SK-N-SH (cell line): ENCODE results near the gene ANKRD36C. TPM values are rescaled to one million over a fixed set of nuclear protein-coding genes. Genes with fewer than 3 reads are reported as not detected.
"Not testable (repeated sequence)": the region's sequence is repeated elsewhere in the genome, so short reads cannot be mapped to it uniquely, and the experiment has no call there.

Experiments
- CTCF ChIA-PET: fragments of 300-600, 350-600 bp; formaldehyde crosslinking; extraction: SDS; loops from one replicate; lab custom pipeline; 2021; lab: Yijun Ruan, JAX
- POLR2A ChIA-PET: fragments of 350-600 bp; sonication (Branson Sonifier 250); formaldehyde crosslinking; extraction: SDS; loops from one replicate; lab custom pipeline; 2020; ENCODE audit warnings: antibody characterized with exemption, inconsistent platforms; lab: Yijun Ruan, JAX
- DNase-seq: peaks from one replicate; pipeline ENCODE4 v3.0.0; 2012
- H2AFZ ChIP-seq: fragments of 200-600 bp; sonication (generic); 2 replicates; pipeline ENCODE4 v1.8.1; 2016; ENCODE audit warnings: antibody characterized with exemption, mild to moderate bottlenecking, low read depth
- H3F3A ChIP-seq: fragments of 200-600 bp; sonication (generic); replicated peaks from 2 replicates; pipeline ENCODE3; 2016; ENCODE audit warnings: antibody characterized with exemption, mild to moderate bottlenecking; ENCODE audit not compliant: insufficient read depth
- H3K27ac ChIP-seq, 2 experiments: fragments of 200-500 bp in 1 of 2; fragments of 200-600 bp in 1 of 2; sonication (Bioruptor generic) in 1 of 2; sonication (generic), shearing (Covaris generic) in 1 of 2; 2 replicates each; pipeline versions ENCODE4 v1.5.1 to v1.6.1; 2014 to 2016; ENCODE audit warnings: low read depth in 2 of 2, inconsistent platforms in 1 of 2, low read length in 1 of 2, mild to moderate bottlenecking in 1 of 2, mixed read lengths in 1 of 2
- H3K27me3 ChIP-seq: fragments of 200-600 bp; sonication (generic), shearing (Covaris generic); 2 replicates; pipeline ENCODE4 v1.6.1; 2016; ENCODE audit warnings: mixed run types; ENCODE audit not compliant: insufficient read depth
- H3K36me3 ChIP-seq, 2 experiments: fragments of 200-500 bp in 1 of 2; fragments of 200-600 bp in 1 of 2; sonication (Bioruptor generic) in 1 of 2; sonication (generic) in 1 of 2; replicated peaks in 1 of 2; 2 replicates each; pipeline versions ENCODE3 to v1.5.1; 2014 to 2016; ENCODE audit warnings: low read length in 1 of 2, mild to moderate bottlenecking in 1 of 2; ENCODE audit not compliant: insufficient read depth in 2 of 2, control insufficient read depth in 1 of 2
- H3K4me1 ChIP-seq, 2 experiments: fragments of 200-500 bp in 1 of 2; fragments of 200-600 bp in 1 of 2; sonication (Bioruptor generic) in 1 of 2; sonication (generic), shearing (Covaris generic) in 1 of 2; 2 replicates each; pipeline versions ENCODE4 v1.5.1 to v1.6.1; 2014 to 2016; ENCODE audit warnings: low read depth in 1 of 2, low read length in 1 of 2, mixed run types in 1 of 2; ENCODE audit not compliant: insufficient read depth in 2 of 2, control insufficient read depth in 1 of 2
- H3K4me2 ChIP-seq: fragments of 200-600 bp; sonication (generic), shearing (Covaris generic); 2 replicates; pipeline ENCODE4 v1.6.1; 2017; ENCODE audit warnings: mixed run types
- H3K4me3 ChIP-seq, 2 experiments: fragments of 200-500 bp in 1 of 2; fragments of 200-600 bp in 1 of 2; sonication (Bioruptor generic) in 1 of 2; sonication (generic), shearing (Covaris generic) in 1 of 2; 2 replicates each; pipeline versions ENCODE4 v1.5.1 to v1.8.1; 2014 to 2016; ENCODE audit warnings: low read depth in 2 of 2, inconsistent platforms in 1 of 2, low read length in 1 of 2, mild to moderate bottlenecking in 1 of 2, mixed read lengths in 1 of 2, moderate library complexity in 1 of 2
- H3K79me2 ChIP-seq: fragments of 200-600 bp; sonication (generic); 2 replicates; pipeline ENCODE4 v1.8.1; 2017; ENCODE audit warnings: mild to moderate bottlenecking; ENCODE audit not compliant: insufficient read depth
- H3K9ac ChIP-seq: fragments of 200-600 bp; sonication (generic); 2 replicates; pipeline ENCODE4 v1.6.1; 2017; ENCODE audit warnings: mixed run types
- H3K9me2 ChIP-seq: fragments of 200-600 bp; sonication (generic); 2 replicates; pipeline ENCODE4 v1.6.1; 2017; ENCODE audit warnings: mixed run types
- H3K9me3 ChIP-seq: fragments of 200-600 bp; sonication (generic); 2 replicates; pipeline ENCODE4 v1.6.1; 2017; ENCODE audit warnings: mixed run types, mild to moderate bottlenecking, moderate library complexity
- H4K20me1 ChIP-seq: fragments of 200-600 bp; sonication (generic); 2 replicates; pipeline ENCODE4 v1.6.1; 2017; ENCODE audit warnings: mild to moderate bottlenecking, mixed run types; ENCODE audit not compliant: insufficient read depth
- WGBS: methylation state at CpG from one replicate; pipeline ENCODE4 v1.1.6; 2017; ENCODE audit warnings: low lambda C conversion rate; 5-methylcytosine and 5-hydroxymethylcytosine counted together
- polyA plus RNA-seq, 3 experiments: library from polyadenylated mRNA; depleted of rRNA; stranded (reverse); fragments of >200 nt; gene quantifications; 2 replicates each; pipeline ENCODE4 v1.2.3, GENCODE V29; 2012

Gene ANKRD36C
- polyA plus RNA-seq, 1 of the 3 experiments (the other 2 are of a cell fraction), result 1.8 TPM

DNA sequence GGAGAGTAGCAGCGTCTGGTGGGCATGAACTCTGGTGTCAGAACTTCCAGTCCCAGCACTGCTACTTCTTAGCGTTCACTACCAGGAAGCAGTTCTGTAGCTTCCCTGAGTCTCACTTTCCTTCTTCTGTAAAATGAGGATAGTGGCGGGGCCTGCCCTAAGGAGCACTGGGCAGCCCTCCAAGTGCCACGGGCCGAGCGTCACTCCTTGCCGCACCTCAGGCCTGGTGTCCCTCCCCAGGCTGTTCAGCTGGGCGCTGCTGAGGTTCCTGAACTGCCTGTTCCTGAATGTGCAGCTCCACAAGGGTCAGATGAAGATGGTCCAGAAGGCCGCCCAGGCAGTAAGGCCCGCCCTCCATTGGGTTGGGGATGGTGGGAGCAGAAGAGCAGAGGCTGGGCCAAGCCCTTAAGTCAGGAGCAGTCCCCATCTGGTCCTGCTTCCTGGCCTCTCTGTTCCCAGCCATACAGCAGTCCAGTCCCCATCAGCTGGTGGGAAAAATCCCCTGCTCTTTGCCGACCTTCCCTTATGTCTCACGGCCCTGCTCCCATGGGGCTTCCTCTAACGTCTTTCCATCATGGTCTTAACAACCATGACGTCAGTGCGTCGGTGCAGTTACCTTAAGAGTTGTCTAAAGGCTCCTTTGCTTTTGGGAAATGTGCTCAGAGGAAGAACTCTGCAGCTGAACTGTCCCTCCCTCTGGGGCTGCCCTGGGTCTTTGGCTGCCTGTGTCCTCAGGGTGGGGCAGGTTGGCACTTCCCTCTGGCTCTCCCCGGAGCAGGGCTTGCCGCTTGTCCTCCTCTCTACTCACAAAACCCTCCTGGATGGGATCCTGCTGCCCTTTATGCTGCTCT, 195.2 kb downstream of the ANKRD36C start:
- H3F3A ChIP-seq, H3K36me3 ChIP-seq, H3K4me2 ChIP-seq, POLR2A ChIA-PET, H3K27ac ChIP-seq, DNase-seq, H3K79me2 ChIP-seq, H3K9me2 ChIP-seq, H3K27me3 ChIP-seq, H3K4me3 ChIP-seq, H3K9me3 ChIP-seq, H3K4me1 ChIP-seq, H4K20me1 ChIP-seq, H3K9ac ChIP-seq, H2AFZ ChIP-seq, CTCF ChIA-PET: not testable (repeated sequence)
- no CpG with 5 or more reads among the region's 18 CpGs for WGBS

DNA sequence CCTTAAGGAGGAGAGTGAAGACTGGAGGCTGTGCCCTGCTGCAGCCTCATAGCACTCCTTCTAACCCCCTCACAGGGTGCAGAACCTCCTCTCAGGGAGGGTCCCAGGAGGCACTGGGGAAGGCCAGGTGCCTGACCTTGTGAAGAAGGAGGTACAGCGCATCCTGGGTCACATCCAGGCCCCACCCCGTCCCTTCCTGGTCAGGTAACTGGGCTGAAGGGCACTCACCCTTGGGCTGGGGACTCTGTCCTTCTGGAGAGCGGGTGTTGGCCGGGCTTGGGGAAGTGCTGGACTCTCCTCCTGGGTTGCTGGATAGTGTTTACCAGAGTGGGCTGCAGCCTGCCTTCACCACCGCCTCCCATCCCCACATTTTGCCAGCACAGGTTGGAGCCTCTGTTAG, 197.7 kb downstream of the ANKRD36C start:
- H2AFZ ChIP-seq, H3K9me2 ChIP-seq, POLR2A ChIA-PET, H3K27me3 ChIP-seq, H3K79me2 ChIP-seq, DNase-seq, H3K36me3 ChIP-seq, CTCF ChIA-PET, H3K27ac ChIP-seq, H3K9ac ChIP-seq, H3F3A ChIP-seq, H4K20me1 ChIP-seq, H3K9me3 ChIP-seq, H3K4me3 ChIP-seq, H3K4me1 ChIP-seq, H3K4me2 ChIP-seq: not testable (repeated sequence)
- WGBS, result 40% methylated on average over 1 of the region's 5 CpGs

DNA sequence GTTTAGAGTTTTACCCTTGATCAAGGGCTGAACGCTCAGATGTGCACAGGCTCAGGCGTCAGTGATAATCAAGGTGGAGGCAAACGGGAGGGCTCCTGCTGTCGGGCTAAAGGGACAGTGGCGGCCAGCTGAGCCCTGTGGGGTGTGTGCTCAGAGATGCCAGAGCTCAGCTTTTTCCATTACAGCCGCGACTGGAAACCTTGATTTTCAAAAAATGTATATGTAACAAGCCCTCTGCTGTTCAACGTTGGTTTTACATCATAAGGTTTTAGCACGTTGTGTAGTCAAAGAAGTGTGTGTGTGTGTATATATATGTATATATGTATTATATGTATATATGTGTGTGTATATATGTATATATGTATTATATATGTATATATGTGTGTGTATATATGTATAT, 201.4 kb downstream of the ANKRD36C start:
- H3K4me2 ChIP-seq, H3K4me3 ChIP-seq, H3K27ac ChIP-seq, H3K27me3 ChIP-seq, H3K4me1 ChIP-seq, H2AFZ ChIP-seq, H3K79me2 ChIP-seq, H3K9me2 ChIP-seq, H3K9me3 ChIP-seq, DNase-seq, H4K20me1 ChIP-seq, POLR2A ChIA-PET, H3F3A ChIP-seq, H3K9ac ChIP-seq, H3K36me3 ChIP-seq, CTCF ChIA-PET: not testable (repeated sequence)
- WGBS, result no CpG with 5 or more reads among the region's 9 CpGs

DNA sequence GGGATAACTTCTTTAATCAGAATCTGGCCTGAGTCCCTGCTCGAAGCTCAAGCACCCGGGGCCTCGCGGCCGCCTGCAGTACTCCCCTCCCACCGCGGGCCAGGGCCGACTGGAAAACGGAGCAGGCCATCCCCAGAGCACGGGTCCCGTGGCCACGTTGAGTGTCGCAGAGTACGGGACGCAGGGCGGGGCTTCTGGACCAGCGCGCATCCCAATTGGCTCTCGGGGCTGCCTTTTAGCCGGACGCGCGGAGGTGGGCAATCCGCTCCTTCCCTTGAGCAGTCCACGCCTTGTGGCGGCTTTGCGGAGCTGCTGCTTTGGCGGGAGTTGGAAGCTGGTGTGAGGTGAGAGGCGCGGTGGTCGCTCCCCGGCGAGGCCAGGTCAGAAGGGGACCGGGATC, 202.2 kb downstream of the ANKRD36C start:
- H3K9ac ChIP-seq, H3K27ac ChIP-seq, H3K9me3 ChIP-seq, DNase-seq, H3K4me2 ChIP-seq, H4K20me1 ChIP-seq, CTCF ChIA-PET, H3K79me2 ChIP-seq, H3K9me2 ChIP-seq, H3K4me3 ChIP-seq, H3K4me1 ChIP-seq, H3K36me3 ChIP-seq, H2AFZ ChIP-seq, H3K27me3 ChIP-seq, H3F3A ChIP-seq, POLR2A ChIA-PET: not testable (repeated sequence)
- no CpG with 5 or more reads among the region's 34 CpGs for WGBS

DNA sequence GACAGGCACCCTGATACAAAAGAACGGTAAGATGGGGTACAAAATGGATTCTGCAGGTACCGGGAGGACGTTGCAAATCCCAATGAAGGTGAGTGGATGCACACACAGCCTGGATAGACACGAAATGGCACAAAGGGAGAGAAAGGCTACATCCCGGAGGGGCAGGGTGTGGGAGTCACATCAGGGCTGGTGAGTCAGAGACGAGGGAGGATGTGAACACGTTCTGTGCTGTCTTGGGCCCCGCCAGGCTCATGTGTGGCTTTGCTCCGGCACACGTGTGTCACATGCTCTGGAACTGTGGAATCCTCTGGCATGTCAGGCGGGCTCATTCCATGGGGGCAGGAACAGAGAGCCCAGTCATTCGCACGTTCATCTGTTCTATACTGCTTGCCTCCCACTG, 203.0 kb downstream of the ANKRD36C start:
- POLR2A ChIA-PET, H3K9me2 ChIP-seq, H3K79me2 ChIP-seq, H3K4me1 ChIP-seq, H3K4me2 ChIP-seq, H2AFZ ChIP-seq, H4K20me1 ChIP-seq, H3K36me3 ChIP-seq, H3K9ac ChIP-seq, H3K27me3 ChIP-seq, H3K4me3 ChIP-seq, H3K9me3 ChIP-seq, CTCF ChIA-PET, H3K27ac ChIP-seq, H3F3A ChIP-seq, DNase-seq: not testable (repeated sequence)
- no CpG with 5 or more reads among the region's 13 CpGs for WGBS
